LNCaP clone FGC (cell line): Measurements from ENCODE around the gene PHF21A.

Source experiments
- DNase-seq: peaks from one replicate; pipeline ENCODE4 v3.0.0-alpha.2; 2011; ENCODE audit warnings: low read depth
- H3K4me3 ChIP-seq: 2 replicates; pipeline ENCODE4 v1.5.1; 2011; ENCODE audit warnings: mild to moderate bottlenecking, low read depth, low read length, control low read depth
- TF ChIP-seq, protein P1 (sequence below): IDR thresholded peaks from 2 replicates; pipeline ENCODE4 v1.5.1; 2012; ENCODE audit warnings: mild to moderate bottlenecking; ENCODE audit not compliant: control insufficient read depth, insufficient read depth; ENCODE audit errors: extremely low read depth

The PHF21A gene

DNA sequence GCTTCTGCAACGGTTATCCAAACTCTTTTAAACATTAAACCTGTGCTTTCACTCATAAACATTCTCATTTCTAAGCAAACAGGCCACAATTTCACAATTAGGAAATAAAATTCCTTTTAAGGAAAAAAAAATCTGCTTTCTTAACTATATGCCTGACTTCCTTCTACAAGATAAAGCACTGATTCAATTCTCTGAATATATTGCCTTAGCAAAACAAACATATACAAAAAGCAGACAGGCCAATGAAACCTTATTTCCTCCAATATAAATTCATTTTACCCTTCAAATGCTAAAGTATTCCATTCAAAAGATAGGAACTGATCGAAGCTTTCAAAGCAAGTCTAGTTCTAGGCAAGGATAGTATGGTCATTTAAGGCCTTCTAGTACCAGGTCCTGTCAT is 76.7 kb downstream of the PHF21A start:
- DNase-seq = no peak
- TF ChIP-seq, protein P1, sequence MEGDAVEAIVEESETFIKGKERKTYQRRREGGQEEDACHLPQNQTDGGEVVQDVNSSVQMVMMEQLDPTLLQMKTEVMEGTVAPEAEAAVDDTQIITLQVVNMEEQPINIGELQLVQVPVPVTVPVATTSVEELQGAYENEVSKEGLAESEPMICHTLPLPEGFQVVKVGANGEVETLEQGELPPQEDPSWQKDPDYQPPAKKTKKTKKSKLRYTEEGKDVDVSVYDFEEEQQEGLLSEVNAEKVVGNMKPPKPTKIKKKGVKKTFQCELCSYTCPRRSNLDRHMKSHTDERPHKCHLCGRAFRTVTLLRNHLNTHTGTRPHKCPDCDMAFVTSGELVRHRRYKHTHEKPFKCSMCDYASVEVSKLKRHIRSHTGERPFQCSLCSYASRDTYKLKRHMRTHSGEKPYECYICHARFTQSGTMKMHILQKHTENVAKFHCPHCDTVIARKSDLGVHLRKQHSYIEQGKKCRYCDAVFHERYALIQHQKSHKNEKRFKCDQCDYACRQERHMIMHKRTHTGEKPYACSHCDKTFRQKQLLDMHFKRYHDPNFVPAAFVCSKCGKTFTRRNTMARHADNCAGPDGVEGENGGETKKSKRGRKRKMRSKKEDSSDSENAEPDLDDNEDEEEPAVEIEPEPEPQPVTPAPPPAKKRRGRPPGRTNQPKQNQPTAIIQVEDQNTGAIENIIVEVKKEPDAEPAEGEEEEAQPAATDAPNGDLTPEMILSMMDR = no peak

DNA sequence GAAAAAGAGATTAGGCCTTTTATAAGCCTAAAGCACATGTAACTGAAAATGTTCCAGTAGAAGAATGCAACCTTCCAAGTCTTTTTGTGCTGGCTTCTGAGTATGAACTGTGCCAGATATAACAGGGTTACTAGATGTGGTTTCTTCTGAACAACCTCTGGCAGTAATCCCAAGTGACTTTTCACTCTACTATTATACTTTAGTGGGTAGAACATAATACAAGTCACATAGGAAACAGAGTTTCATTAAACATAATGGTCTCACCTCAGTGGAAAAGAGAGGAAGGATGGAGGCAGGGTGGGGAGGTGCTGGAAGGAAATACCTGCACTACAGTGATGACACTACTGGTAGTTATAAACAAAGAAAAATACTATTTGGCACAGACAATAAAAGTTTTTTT is 81.3 kb downstream of the PHF21A start:
- no peak for DNase-seq
- TF ChIP-seq, protein P1 = no peak
- no peak overlapping the region for H3K4me3 ChIP-seq

More for the DNA sequence above, 76.7 kb downstream of the PHF21A start:
- H3K4me3 ChIP-seq = no peak overlapping the region

DNA sequence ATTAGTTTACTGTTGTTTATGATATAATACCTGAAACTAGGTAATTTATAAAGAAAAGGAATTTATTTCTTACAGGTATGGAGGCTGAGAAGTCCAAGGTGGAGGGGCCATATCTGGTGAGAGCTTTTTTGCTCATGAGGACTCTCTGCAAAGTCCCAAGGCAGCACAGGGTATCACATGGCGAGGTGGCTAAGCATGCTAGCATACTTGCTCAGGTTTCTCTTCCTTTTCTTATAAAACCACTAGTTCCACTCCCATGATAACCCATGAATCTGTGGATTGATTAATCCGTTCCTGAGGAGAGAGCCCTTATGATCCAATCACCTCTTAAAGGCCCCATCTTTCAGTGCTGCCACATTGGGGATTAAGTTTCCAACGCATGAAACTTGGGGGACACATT is 82.7 kb downstream of the PHF21A start:
- no peak for DNase-seq
- H3K4me3 ChIP-seq = no peak overlapping the region
- TF ChIP-seq, protein P1 = no peak

DNA sequence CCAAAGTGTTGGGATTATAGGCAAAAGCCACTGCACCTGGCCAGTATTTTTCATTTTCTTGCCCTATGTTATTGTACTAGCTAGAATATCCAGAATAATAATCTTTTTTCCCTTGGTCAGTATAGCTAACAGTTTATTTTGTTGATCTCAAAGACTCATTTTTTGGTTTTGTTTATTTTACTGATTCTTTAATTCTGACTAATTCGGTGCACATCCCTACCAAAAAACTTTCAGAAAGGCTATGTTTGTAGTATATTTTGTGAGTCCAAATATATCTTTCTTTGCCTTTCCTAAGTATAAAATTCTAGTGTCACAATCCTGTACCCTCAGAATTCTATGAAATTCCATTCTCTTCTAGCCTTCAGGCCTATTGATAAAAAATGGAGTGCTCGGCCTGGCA is 84.3 kb downstream of the PHF21A start:
- TF ChIP-seq, protein P1 = no peak
- DNase-seq = no peak

DNA sequence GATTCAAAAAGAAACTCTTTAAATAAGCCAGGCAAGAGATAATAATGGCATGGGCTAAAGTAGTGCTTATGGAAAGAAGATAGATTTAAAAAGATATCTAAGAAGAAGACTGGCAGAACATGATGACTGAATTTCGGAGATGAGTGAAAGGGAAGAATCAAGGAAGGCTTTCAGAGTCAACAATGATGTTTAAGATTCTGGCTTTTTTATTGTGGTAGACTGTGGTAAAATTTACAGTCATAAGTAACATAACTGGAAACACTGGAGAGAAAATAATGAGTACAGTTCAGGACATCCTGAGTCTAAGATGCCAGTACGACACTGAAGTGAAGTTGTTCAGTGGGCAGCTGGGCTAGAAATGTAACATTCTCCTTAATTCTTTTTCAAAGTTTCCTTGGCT is 85.2 kb downstream of the PHF21A start:
- H3K4me3 ChIP-seq = no peak overlapping the region
- DNase-seq = no peak
- TF ChIP-seq, protein P1 = no peak

More for the DNA sequence above, 84.3 kb downstream of the PHF21A start:
- H3K4me3 ChIP-seq = no peak overlapping the region

DNA sequence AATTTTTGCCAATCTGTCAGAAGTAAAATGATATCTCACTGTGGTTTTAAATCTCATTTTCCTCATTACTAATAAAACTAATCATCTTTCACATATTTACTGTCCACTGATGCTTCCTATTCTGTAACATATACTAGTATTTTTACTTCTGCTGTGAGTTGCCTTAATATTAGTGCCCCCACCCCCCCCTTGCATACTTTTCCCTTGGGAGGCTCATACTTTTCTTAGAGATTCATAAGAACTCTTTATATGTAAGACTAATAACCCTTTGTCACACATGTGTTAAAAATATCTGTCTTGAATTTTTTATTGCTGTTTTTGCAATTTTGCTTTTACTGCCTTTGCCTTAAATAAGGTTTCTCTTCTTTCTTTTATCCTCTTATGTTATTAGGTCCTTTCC is 87.2 kb downstream of the PHF21A start:
- DNase-seq = no peak
- no peak overlapping the region for H3K4me3 ChIP-seq
- TF ChIP-seq, protein P1 = no peak

DNA sequence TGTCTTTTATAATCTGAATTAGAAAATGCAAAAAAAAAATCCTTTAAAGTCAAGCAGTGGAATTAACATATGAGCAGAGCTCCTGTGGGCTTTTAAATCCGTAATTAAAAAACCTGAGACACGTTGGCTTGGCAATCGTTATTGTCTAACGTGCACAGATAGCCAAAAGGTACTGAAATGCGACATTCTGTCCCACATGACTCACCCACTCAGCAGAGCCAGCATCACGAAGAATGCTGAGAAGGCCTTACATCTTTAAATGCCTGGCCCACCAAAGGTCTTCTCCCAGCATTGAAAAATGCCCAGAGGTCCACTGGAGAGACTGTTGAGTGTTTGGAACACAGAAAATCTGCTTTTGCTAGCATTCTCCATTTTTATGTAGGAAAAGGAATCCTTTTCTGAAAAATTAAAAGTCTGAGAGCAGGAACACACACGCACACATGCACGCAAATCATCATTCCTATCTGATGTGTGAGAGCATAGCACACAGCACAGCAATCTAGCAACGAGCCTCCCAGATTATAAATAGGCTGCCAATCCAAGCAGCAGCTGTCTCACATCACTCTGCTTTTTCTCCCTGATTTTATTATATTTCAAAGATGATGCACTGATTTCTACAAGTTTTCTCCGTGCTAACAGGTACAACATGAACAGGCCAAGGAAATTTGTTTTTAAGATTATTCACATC is 94.5 kb downstream of the PHF21A start:
- TF ChIP-seq, protein P1 = no peak
- H3K4me3 ChIP-seq = no peak overlapping the region
- DNase-seq = no peak
